Nephron (organoid): Measurements from ENCODE around the gene DCAF17.
"Not testable (repeated sequence)": the region's sequence is repeated elsewhere in the genome, so short reads cannot be mapped to it uniquely, and the experiment has no call there.

Source experiments
- H3K27ac Mint-ChIP-seq, 3 experiments: 2 replicates each; pipeline ENCODE4 v1.8.0; 2020; ENCODE audit warnings: mixed read lengths in 3 of 3, mild to moderate bottlenecking in 2 of 3, moderate library complexity in 1 of 3
- H3K27me3 Mint-ChIP-seq: 2 replicates; pipeline ENCODE4 v1.8.0; 2021; ENCODE audit warnings: low read depth, mild to moderate bottlenecking, moderate library complexity, mixed read lengths
- H3K36me3 Mint-ChIP-seq: 2 replicates; pipeline ENCODE4 v1.8.0; 2020; ENCODE audit warnings: low read depth, mixed read lengths
- H3K4me1 Mint-ChIP-seq: 2 replicates; pipeline ENCODE4 v1.8.0; 2020; ENCODE audit warnings: mixed read lengths
- H3K4me3 Mint-ChIP-seq, 3 experiments: 2 replicates each; pipeline ENCODE4 v1.8.0; 2020; ENCODE audit warnings: mild to moderate bottlenecking in 3 of 3, mixed read lengths in 3 of 3, moderate library complexity in 2 of 3
- H3K9me3 Mint-ChIP-seq: 2 replicates; pipeline ENCODE4 v1.8.0; 2020; ENCODE audit warnings: mixed read lengths
- CTCF ChIP-seq, 3 experiments: fragments of 200-600 bp; sonication (generic); IDR thresholded peaks; one replicate each; pipeline ENCODE4 v1.5.0; 2021; ENCODE audit warnings: antibody characterized with exemption in 3 of 3; ENCODE audit not compliant: unreplicated experiment in 3 of 3

Gene DCAF17

GRCh38 chr2:171485116-171485515, 51.1 kb downstream of the DCAF17 start:
- H3K4me3 Mint-ChIP-seq, result no peak overlapping the region
- H3K4me1 Mint-ChIP-seq, result peaks cover 27% of the 10 kb centered on the region
- no peaks in the 10 kb centered on the region for H3K27me3 Mint-ChIP-seq
- no peaks in the 10 kb centered on the region for H3K9me3 Mint-ChIP-seq
- peaks cover 37% of the 10 kb centered on the region for H3K36me3 Mint-ChIP-seq
- H3K27ac Mint-ChIP-seq, result no peak overlapping the region
- TF ChIP-seq CTCF (IDR thresholded peaks at IDR 0.05; ENCODE audit: unreplicated experiment in 3 of 3), result no peak

GRCh38 chr2:171487201-171487600, 53.2 kb downstream of the DCAF17 start:
- no peak overlapping the region for H3K27ac Mint-ChIP-seq
- peaks cover 11% of the 10 kb centered on the region for H3K4me1 Mint-ChIP-seq
- no peaks in the 10 kb centered on the region for H3K9me3 Mint-ChIP-seq
- peaks cover 29% of the 10 kb centered on the region for H3K36me3 Mint-ChIP-seq
- H3K27me3 Mint-ChIP-seq, result no peaks in the 10 kb centered on the region
- no peak for TF ChIP-seq CTCF (IDR thresholded peaks at IDR 0.05; ENCODE audit: unreplicated experiment in 3 of 3)
- no peak overlapping the region for H3K4me3 Mint-ChIP-seq

GRCh38 chr2:171487803-171488259, 53.8 kb downstream of the DCAF17 start:
- H3K9me3 Mint-ChIP-seq, result no peaks in the 10 kb centered on the region
- no peak for TF ChIP-seq CTCF (IDR thresholded peaks at IDR 0.05; ENCODE audit: unreplicated experiment in 3 of 3)

GRCh38 chr2:171490577-171490976, 56.6 kb downstream of the DCAF17 start:
- TF ChIP-seq CTCF (IDR thresholded peaks at IDR 0.05; ENCODE audit: unreplicated experiment in 3 of 3), result no peak
- Mint-ChIP-seq H3K36me3 (peaks cover 23% of the 10 kb centered on the region), H3K4me3 (no peak overlapping the region)

More at GRCh38 chr2:171487803-171488259, 53.8 kb downstream of the DCAF17 start:
- H3K27ac Mint-ChIP-seq, result no peak overlapping the region
- no peak overlapping the region for H3K4me3 Mint-ChIP-seq
- peaks cover 5% of the 10 kb centered on the region for H3K4me1 Mint-ChIP-seq
- no peaks in the 10 kb centered on the region for H3K27me3 Mint-ChIP-seq
- peaks cover 29% of the 10 kb centered on the region for H3K36me3 Mint-ChIP-seq

GRCh38 chr2:171491292-171491691, 57.3 kb downstream of the DCAF17 start:
- no peak for TF ChIP-seq CTCF (IDR thresholded peaks at IDR 0.05; ENCODE audit: unreplicated experiment in 3 of 3)
- H3K4me3 Mint-ChIP-seq, result no peak overlapping the region
- H3K9me3 Mint-ChIP-seq, result no peaks in the 10 kb centered on the region

More at GRCh38 chr2:171490577-171490976, 56.6 kb downstream of the DCAF17 start:
- Mint-ChIP-seq H3K27me3 (no peaks in the 10 kb centered on the region), H3K27ac (no peak overlapping the region), H3K4me1 (no peaks in the 10 kb centered on the region), H3K9me3 (no peaks in the 10 kb centered on the region)

GRCh38 chr2:171492664-171493063, 58.6 kb downstream of the DCAF17 start:
- Mint-ChIP-seq H3K27ac (no peak overlapping the region), H3K36me3 (peaks cover 16% of the 10 kb centered on the region), H3K9me3 (peaks cover 2% of the 10 kb centered on the region), H3K4me3 (no peak overlapping the region), H3K27me3 (no peaks in the 10 kb centered on the region), H3K4me1 (no peaks in the 10 kb centered on the region)
- no peak for TF ChIP-seq CTCF (IDR thresholded peaks at IDR 0.05; ENCODE audit: unreplicated experiment in 3 of 3)

More at GRCh38 chr2:171491292-171491691, 57.3 kb downstream of the DCAF17 start:
- Mint-ChIP-seq H3K4me1 (no peaks in the 10 kb centered on the region), H3K36me3 (peaks cover 23% of the 10 kb centered on the region), H3K27ac (no peak overlapping the region), H3K27me3 (no peaks in the 10 kb centered on the region)

GRCh38 chr2:171497664-171498063, 63.6 kb downstream of the DCAF17 start:
- not testable (repeated sequence) for H3K36me3 Mint-ChIP-seq, H3K4me3 Mint-ChIP-seq, H3K9me3 Mint-ChIP-seq, H3K27me3 Mint-ChIP-seq, H3K27ac Mint-ChIP-seq, H3K4me1 Mint-ChIP-seq
